GM12873 (cell line): ENCODE data around the gene S1PR5.

Experiments
- TF ChIP-seq, protein P1 (sequence below): IDR thresholded peaks from 2 replicates; pipeline ENCODE4 v1.5.1; 2012; ENCODE audit warnings: low read depth, mild to moderate bottlenecking, moderate library complexity, low read length, control low read depth; ENCODE audit not compliant: insufficient read depth; ENCODE audit errors: missing control alignments

S1PR5 gene

DNA sequence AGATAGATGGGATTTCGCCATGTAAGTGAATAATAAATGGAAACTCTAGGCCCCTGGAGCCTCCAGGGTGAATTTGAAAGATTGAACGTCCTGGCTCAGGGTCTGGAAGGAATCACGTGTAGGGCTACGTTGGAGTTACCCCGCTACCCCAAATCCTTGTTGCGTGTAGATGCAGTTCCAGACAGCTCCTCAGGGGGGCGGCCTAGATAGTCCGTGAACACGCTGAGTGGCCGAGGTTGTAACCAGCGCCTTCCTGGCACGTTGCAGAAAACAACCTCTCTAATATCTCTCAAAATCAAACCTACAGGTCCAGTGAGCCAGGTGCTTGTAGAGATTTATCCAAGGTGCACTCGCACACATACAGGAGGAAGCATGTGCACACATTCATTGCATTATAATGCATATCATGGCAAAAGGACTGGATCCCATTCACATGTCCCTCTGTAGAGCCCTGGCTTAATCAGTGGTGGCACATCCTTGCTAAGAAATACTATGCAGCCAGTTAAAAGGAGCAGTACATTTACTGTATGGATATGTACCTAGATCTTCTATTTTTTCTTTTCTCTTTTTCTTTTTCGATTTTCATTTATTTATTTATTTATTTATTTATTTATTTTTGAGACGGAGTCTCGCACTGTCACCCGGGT, 11.5 kb downstream of the S1PR5 start:
- TF ChIP-seq, protein P1, sequence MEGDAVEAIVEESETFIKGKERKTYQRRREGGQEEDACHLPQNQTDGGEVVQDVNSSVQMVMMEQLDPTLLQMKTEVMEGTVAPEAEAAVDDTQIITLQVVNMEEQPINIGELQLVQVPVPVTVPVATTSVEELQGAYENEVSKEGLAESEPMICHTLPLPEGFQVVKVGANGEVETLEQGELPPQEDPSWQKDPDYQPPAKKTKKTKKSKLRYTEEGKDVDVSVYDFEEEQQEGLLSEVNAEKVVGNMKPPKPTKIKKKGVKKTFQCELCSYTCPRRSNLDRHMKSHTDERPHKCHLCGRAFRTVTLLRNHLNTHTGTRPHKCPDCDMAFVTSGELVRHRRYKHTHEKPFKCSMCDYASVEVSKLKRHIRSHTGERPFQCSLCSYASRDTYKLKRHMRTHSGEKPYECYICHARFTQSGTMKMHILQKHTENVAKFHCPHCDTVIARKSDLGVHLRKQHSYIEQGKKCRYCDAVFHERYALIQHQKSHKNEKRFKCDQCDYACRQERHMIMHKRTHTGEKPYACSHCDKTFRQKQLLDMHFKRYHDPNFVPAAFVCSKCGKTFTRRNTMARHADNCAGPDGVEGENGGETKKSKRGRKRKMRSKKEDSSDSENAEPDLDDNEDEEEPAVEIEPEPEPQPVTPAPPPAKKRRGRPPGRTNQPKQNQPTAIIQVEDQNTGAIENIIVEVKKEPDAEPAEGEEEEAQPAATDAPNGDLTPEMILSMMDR: peak; percentile 88

DNA sequence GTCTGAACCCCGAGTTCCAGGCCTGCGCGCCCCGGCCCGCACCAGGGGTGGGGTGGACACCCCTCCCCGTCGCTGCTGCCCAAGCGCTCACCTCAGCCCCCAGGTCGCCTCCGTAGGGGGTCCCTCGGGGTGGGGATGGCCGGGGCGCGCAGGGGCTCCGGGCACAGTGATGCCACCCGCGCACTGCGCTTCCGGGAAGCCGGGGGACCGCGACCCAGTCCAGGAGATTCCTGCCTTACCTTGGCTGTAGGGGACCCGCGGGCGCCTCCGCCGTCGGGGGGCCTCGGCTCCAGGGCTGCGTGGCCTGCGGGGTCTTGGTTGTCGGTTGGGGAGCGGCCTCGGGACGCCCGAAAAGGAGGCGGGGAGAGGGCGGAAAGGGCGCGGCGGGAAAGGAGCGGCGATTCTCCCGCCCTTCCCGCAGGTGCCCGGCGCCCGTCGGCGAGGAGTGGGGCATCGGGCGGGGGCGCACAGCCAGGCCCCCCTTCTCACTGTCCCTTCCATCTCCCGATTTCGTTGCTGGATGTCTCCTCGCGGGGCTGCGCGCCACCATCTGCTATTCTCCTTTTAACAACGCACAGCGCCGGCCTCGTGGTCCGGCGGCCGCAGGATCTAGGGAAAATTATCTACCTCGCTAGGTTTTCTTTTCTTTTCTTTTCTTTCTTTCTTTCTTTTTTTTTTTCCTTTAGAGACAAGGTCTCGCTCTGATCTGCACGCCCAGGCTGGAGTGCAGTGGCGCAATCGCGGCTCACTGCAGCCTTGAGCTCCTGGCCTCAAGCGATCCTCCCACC, 14.1 kb downstream of the S1PR5 start, which contains the start of gene KEAP1:
Gene KEAP1 (minus strand): TSS at position 355 of the 788 bp plus-strand sequence. CDS start 3,323 bp downstream, outside the sequence.
- TF ChIP-seq, protein P1: no peak

DNA sequence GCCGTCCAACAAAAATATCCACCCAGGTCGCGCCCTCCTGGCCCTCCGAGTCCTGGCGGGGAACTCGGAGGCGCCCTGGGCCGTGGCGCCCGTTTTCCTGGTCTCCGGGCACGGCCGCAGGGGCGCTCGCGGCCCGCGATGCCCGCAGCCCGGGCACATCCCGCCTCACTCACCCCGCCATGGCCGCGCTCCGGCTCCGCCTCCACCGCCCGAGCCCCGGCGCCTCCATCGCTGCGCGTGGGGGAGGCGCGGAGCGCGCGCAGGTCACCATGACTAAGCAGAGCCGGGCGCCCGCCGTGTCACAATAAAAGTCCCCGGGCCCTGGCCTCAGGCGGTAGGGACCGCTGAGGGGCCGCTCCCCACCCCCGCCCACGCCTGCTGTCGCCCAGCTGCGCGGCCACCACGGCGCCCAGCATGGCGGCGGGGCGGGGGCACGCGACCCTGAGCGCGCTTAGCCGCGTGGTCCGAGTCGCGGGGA, 14.7 kb downstream of the S1PR5 start:
- TF ChIP-seq, protein P1: no peak

DNA sequence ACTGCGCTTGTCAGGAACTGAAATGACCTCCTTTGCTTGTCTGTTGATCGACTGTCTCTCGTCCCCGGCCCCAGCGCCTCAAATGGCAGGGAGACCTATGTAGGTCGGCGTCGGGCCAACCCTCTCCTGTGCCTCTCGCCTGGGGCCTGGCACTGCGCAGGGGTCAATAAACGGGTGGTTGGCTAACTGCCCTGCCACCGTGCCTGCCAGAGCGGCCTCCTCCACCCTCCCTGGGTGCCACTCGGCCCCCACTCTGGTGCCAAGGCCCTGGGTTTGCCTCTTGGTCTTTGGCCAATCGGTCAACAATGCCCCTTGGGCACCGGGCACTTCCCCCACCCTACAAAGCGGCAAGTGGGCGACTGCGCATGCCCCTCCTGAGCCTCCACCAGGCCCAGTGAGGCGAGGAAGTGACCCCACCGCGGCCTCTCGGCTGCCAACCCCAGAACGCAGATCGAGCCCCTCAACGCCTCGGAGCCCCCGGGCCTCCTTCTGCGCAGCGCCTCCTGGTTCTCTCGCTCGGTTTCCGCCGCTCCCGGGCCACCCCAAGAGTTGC, 15.2 kb downstream of the S1PR5 start:
- TF ChIP-seq, protein P1: no peak

DNA sequence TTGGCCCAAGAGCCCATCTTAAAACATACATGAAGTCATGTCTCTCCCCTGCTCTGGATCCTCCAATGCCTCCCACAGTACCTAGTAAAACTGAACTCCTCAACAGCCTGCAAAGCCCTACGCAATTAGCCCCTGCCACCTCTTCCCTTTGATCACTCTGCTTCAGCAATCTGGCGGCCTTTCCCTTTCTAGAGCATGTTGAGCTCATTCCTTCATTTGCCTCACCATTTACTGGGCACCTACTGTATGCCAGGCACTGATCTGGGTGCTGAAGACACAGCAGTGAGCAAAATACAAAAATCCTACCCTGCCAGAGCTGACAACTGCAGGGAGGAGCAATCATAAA, 17.0 kb downstream of the S1PR5 start:
- TF ChIP-seq, protein P1: no peak

DNA sequence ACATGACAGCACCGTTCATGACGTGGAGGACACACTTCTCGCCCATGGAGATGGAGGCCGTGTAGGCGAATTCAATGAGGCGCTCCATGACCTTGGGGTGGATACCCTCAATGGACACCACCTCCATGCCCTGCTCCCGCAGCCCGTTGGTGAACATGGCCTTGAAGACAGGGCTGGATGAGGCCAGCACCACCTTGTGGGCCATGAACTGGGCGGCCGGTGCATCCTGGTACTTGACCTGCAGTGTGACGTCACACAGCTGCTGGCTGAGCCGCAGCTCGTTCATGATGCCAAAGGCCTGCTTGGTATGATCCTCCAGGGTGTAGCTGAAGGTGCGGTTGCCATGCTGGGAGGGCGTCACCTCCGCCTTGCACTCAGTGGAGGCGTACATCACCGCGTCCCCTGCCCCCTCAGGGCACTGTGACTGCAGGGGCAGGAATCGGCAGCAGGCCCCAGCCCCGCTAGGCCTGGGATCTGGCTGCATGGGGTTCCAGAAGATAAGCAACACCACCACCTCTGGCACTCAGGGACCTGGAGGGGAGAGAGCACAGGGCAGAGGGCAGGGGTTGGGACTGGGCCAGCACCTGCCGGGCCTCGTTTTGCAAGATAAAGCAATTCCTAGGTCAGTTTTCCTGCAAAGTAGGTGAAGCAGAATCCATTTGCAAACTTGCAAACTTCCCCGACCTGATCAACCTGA, 17.5 kb downstream of the S1PR5 start:
- TF ChIP-seq, protein P1: no peak

DNA sequence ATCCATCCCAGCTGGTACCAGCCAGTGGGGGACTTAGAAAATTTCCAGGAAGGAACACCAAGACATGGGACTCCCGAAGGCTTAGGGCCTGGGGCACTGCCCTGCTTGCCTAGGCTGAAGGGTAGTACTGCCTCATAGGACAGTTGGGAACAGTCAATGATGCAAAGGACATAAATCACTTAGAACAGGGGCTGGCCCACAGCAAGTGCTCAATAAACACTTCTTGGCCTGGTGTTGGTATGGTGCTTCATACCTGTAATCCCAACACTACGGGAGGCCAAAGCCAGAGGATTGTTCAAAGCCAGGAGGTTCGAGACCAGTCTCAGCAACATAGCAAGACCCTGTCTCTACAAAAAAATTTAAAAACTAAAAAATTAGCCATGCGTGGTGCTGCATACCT, 19.9 kb downstream of the S1PR5 start:
- TF ChIP-seq, protein P1: no peak
